ENCODE results near the gene ST7. TPM values are rescaled to one million over a fixed set of nuclear protein-coding genes. Genes with fewer than 3 reads are reported as not detected.

ST7 gene
- total RNA-seq, 1 donor from 2014 or later, result 39.3 TPM

DNA sequence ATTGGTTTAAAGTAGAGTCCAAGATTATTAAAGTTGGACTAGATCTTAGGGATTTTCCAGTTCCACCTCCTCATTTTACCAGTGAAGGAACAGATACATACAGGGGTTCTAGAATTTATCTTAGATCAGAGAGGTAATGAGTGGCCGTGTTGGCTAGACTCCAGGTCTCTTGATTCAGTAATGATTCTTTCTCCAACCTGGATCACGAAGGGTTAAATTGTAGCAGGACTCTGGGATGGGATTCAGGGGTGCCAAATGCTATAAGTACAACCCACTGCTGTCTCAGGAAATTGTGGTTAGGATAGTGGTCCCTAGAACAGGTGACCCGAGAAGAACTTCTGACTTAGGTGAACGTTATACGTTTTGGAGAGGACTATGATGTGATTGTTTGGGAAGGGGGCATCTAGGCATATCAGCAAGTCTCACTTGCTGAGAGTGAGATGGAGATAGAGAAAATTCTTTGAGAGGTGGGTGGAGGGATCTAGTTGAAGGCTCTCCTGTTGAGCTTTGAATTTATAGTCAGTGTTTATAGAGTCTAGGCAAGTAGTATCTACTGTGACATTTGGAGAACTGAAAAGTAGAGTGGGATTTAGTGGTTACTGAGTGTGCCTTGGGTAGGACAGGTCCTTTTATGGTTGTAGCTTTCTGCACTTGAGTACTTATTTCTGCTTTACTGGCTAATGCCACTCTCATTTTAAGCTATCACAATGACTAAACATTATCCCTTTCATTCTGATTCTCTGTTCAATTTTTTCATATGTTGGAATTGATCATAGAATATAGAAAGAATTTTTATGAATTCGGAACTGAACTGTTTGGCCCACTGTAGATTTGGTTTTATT is 58.3 kb downstream of the ST7 start:
- H2AFZ ChIP-seq (ENCODE audit: low read depth, low read length), result no peak overlapping the region

DNA sequence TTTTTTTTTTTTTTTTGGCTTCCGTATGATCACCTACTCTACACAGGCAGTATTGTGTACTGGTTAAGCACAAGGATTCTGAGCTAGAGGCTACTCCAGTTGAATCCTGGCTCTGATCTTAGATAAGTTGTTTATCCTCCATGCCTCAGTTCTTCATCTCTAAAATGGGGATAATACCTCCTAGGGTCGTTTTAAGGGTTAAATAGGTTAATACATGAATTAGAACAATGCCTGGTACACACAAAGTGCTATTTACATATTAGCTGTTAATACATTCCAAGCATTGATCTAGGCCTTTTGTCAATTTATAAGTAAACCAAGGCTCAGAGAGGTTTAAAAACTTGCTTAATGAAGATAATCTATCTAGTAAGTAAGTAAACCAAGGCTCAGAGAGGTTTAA is 59.0 kb downstream of the ST7 start:
- Histone ChIP-seq H3K9me3 (ENCODE audit: insufficient read depth, low read depth, low read length) (no peaks in the 10 kb centered on the region), H3K27me3 (ENCODE audit: insufficient read depth, low read length) (no peaks in the 10 kb centered on the region), H3K4me3 (ENCODE audit: insufficient read depth, low read depth, low read length) (no peak overlapping the region), H3K79me2 (ENCODE audit: insufficient read depth, low read length) (peaks cover 39% of the 10 kb centered on the region), H4K20me1 (ENCODE audit: insufficient read depth, low read length) (peaks cover 5% of the 10 kb centered on the region), H3K4me2 (ENCODE audit: low read length) (no peak overlapping the region), H3K4me1 (ENCODE audit: insufficient read depth, low read length) (peaks cover 20% of the 10 kb centered on the region), H3K27ac (ENCODE audit: low read depth, low read length) (no peak overlapping the region), H3K9ac (ENCODE audit: low read length) (no peak overlapping the region), H2AFZ (ENCODE audit: low read depth, low read length) (no peak overlapping the region), H3K36me3 (ENCODE audit: insufficient read depth, low read length) (no peaks in the 10 kb centered on the region)
- FAIRE-seq (no peak), DNase-seq (ENCODE audit: low read depth) (no peak)
- no peak overlapping the region for H3K27ac Mint-ChIP-seq (ENCODE audit: unreplicated experiment)
- no peak for TF ChIP-seq EZH2 (IDR thresholded peaks at IDR 0.05; ENCODE audit: insufficient read depth, low read length)
- TF ChIP-seq, protein P1, sequence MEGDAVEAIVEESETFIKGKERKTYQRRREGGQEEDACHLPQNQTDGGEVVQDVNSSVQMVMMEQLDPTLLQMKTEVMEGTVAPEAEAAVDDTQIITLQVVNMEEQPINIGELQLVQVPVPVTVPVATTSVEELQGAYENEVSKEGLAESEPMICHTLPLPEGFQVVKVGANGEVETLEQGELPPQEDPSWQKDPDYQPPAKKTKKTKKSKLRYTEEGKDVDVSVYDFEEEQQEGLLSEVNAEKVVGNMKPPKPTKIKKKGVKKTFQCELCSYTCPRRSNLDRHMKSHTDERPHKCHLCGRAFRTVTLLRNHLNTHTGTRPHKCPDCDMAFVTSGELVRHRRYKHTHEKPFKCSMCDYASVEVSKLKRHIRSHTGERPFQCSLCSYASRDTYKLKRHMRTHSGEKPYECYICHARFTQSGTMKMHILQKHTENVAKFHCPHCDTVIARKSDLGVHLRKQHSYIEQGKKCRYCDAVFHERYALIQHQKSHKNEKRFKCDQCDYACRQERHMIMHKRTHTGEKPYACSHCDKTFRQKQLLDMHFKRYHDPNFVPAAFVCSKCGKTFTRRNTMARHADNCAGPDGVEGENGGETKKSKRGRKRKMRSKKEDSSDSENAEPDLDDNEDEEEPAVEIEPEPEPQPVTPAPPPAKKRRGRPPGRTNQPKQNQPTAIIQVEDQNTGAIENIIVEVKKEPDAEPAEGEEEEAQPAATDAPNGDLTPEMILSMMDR (IDR thresholded peaks at IDR 0.05; ENCODE audit: insufficient read depth, low read depth, low read length), result no peak
- peaks cover 2% of the 10 kb centered on the region for H3K36me3 Mint-ChIP-seq (ENCODE audit: low read depth, unreplicated experiment)
- peaks cover 57% of the 10 kb centered on the region for H3K4me1 Mint-ChIP-seq (ENCODE audit: low read depth, unreplicated experiment)
- H3K9me3 Mint-ChIP-seq (ENCODE audit: unreplicated experiment), result no peaks in the 10 kb centered on the region
- H3K4me3 Mint-ChIP-seq (ENCODE audit: unreplicated experiment), result no peak overlapping the region
- H3K27me3 Mint-ChIP-seq (ENCODE audit: low read depth, unreplicated experiment), result no peaks in the 10 kb centered on the region

More for the DNA sequence above, 58.3 kb downstream of the ST7 start:
- DNase-seq (ENCODE audit: low read depth) (no peak), FAIRE-seq (no peak)
- H3K9ac ChIP-seq (ENCODE audit: low read length), result no peak overlapping the region
- peaks cover 41% of the 10 kb centered on the region for H3K79me2 ChIP-seq (ENCODE audit: insufficient read depth, low read length)
- no peak overlapping the region for H3K27ac ChIP-seq (ENCODE audit: low read depth, low read length)
- H4K20me1 ChIP-seq (ENCODE audit: insufficient read depth, low read length), result peaks cover 5% of the 10 kb centered on the region
- no peaks in the 10 kb centered on the region for H3K27me3 ChIP-seq (ENCODE audit: insufficient read depth, low read length)
- no peak overlapping the region for H3K4me3 ChIP-seq (ENCODE audit: insufficient read depth, low read depth, low read length)
- Mint-ChIP-seq H3K9me3 (ENCODE audit: unreplicated experiment) (no peaks in the 10 kb centered on the region), H3K4me3 (ENCODE audit: unreplicated experiment) (no peak overlapping the region), H3K36me3 (ENCODE audit: low read depth, unreplicated experiment) (peaks cover 2% of the 10 kb centered on the region), H3K27ac (ENCODE audit: unreplicated experiment) (peak overlapping the region; percentile 77), H3K4me1 (ENCODE audit: low read depth, unreplicated experiment) (peaks cover 61% of the 10 kb centered on the region), H3K27me3 (ENCODE audit: low read depth, unreplicated experiment) (no peaks in the 10 kb centered on the region)
- TF ChIP-seq EZH2 (IDR thresholded peaks at IDR 0.05; ENCODE audit: insufficient read depth, low read length), result no peak
- TF ChIP-seq, protein P1 (IDR thresholded peaks at IDR 0.05; ENCODE audit: insufficient read depth, low read depth, low read length), result no peak
- H3K9me3 ChIP-seq (ENCODE audit: insufficient read depth, low read depth, low read length), result no peaks in the 10 kb centered on the region
- no peaks in the 10 kb centered on the region for H3K36me3 ChIP-seq (ENCODE audit: insufficient read depth, low read length)
- H3K4me2 ChIP-seq (ENCODE audit: low read length), result no peak overlapping the region
- H3K4me1 ChIP-seq (ENCODE audit: insufficient read depth, low read length), result peaks cover 20% of the 10 kb centered on the region

DNA sequence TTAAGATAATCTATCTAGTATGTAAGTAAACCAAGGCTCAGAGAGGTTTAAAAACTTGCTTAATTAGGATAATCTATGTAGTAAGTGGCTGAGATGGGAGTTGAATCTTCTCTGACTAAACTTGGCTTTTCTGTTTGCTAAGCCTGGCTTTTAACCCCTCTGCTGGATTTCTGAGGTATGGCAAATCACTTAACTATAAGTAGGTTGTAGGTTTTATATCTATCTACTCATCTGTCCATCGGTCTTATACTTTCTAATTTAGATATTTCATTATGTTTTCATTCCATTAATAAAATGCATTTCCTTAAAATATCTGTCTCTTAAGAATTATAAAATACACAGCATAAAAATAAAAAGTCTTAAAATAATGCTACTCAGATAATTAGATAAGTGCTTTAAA is 59.4 kb downstream of the ST7 start:
- TF ChIP-seq, protein P1 (IDR thresholded peaks at IDR 0.05; ENCODE audit: insufficient read depth, low read depth, low read length), result peak; percentile 50
- TF ChIP-seq EZH2 (IDR thresholded peaks at IDR 0.05; ENCODE audit: insufficient read depth, low read length), result no peak
- Histone ChIP-seq H3K79me2 (ENCODE audit: insufficient read depth, low read length) (peaks cover 35% of the 10 kb centered on the region), H3K9me3 (ENCODE audit: insufficient read depth, low read depth, low read length) (no peaks in the 10 kb centered on the region), H4K20me1 (ENCODE audit: insufficient read depth, low read length) (peaks cover 5% of the 10 kb centered on the region), H3K36me3 (ENCODE audit: insufficient read depth, low read length) (no peaks in the 10 kb centered on the region), H2AFZ (ENCODE audit: low read depth, low read length) (no peak overlapping the region), H3K9ac (ENCODE audit: low read length) (no peak overlapping the region), H3K27me3 (ENCODE audit: insufficient read depth, low read length) (no peaks in the 10 kb centered on the region), H3K4me3 (ENCODE audit: insufficient read depth, low read depth, low read length) (no peak overlapping the region), H3K4me2 (ENCODE audit: low read length) (no peak overlapping the region), H3K4me1 (ENCODE audit: insufficient read depth, low read length) (peaks cover 20% of the 10 kb centered on the region), H3K27ac (ENCODE audit: low read depth, low read length) (no peak overlapping the region)
- no peak overlapping the region for H3K27ac Mint-ChIP-seq (ENCODE audit: unreplicated experiment)
- FAIRE-seq (no peak), DNase-seq (ENCODE audit: low read depth) (no peak)
- H3K27me3 Mint-ChIP-seq (ENCODE audit: low read depth, unreplicated experiment), result no peaks in the 10 kb centered on the region
- H3K36me3 Mint-ChIP-seq (ENCODE audit: low read depth, unreplicated experiment), result peaks cover 2% of the 10 kb centered on the region
- no peak overlapping the region for H3K4me3 Mint-ChIP-seq (ENCODE audit: unreplicated experiment)
- H3K4me1 Mint-ChIP-seq (ENCODE audit: low read depth, unreplicated experiment), result peaks cover 57% of the 10 kb centered on the region
- H3K9me3 Mint-ChIP-seq (ENCODE audit: unreplicated experiment), result no peaks in the 10 kb centered on the region
